ENCODE results near the gene RPL41. TPM values are rescaled to one million over a fixed set of nuclear protein-coding genes. Genes with fewer than 3 reads are reported as not detected.

The RPL41 gene
- total RNA-seq, 1 donor from 2014 or later: 3,078 TPM

DNA sequence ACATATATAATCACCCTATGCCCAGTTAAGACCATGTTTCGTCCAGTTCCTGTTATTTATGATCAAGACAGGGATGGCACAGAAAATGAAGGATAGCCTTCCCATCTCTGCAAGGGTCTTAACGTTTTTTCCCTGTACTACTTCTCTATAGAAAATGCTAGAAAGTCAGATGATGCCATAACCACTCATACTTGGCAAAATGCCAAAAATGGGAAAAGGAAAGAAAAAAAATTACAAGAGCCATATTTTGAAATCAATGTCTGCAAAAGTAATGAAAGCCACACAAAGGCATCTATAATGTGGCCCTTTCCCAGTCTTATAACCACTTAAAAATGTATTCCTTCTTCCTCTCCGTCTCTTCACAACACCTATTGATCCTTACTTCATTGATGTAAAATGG lies 34.1 kb downstream of the RPL41 start:
- Histone ChIP-seq H2AFZ (ENCODE audit: low read depth, low read length) (no peak overlapping the region), H3K9me3 (ENCODE audit: insufficient read depth, low read depth, low read length) (no peaks in the 10 kb centered on the region), H3K9ac (ENCODE audit: low read length) (no peak overlapping the region), H3K4me1 (ENCODE audit: insufficient read depth, low read length) (peaks cover 24% of the 10 kb centered on the region), H4K20me1 (ENCODE audit: insufficient read depth, low read length) (no peaks in the 10 kb centered on the region), H3K36me3 (ENCODE audit: insufficient read depth, low read length) (peaks cover 3% of the 10 kb centered on the region), H3K79me2 (ENCODE audit: insufficient read depth, low read length) (peaks cover 20% of the 10 kb centered on the region), H3K27me3 (ENCODE audit: insufficient read depth, low read length) (no peaks in the 10 kb centered on the region), H3K27ac (ENCODE audit: low read depth, low read length) (no peak overlapping the region), H3K4me2 (ENCODE audit: low read length) (no peak overlapping the region), H3K4me3 (ENCODE audit: insufficient read depth, low read depth, low read length) (no peak overlapping the region)
- DNase-seq (ENCODE audit: low read depth) (no peak), FAIRE-seq (no peak)
- TF ChIP-seq EZH2 (IDR thresholded peaks at IDR 0.05; ENCODE audit: insufficient read depth, low read length): no peak
- TF ChIP-seq, protein P1, sequence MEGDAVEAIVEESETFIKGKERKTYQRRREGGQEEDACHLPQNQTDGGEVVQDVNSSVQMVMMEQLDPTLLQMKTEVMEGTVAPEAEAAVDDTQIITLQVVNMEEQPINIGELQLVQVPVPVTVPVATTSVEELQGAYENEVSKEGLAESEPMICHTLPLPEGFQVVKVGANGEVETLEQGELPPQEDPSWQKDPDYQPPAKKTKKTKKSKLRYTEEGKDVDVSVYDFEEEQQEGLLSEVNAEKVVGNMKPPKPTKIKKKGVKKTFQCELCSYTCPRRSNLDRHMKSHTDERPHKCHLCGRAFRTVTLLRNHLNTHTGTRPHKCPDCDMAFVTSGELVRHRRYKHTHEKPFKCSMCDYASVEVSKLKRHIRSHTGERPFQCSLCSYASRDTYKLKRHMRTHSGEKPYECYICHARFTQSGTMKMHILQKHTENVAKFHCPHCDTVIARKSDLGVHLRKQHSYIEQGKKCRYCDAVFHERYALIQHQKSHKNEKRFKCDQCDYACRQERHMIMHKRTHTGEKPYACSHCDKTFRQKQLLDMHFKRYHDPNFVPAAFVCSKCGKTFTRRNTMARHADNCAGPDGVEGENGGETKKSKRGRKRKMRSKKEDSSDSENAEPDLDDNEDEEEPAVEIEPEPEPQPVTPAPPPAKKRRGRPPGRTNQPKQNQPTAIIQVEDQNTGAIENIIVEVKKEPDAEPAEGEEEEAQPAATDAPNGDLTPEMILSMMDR (IDR thresholded peaks at IDR 0.05; ENCODE audit: insufficient read depth, low read depth, low read length): no peak
- no peak overlapping the region for H3K27ac Mint-ChIP-seq (ENCODE audit: unreplicated experiment)
- H3K27me3 Mint-ChIP-seq (ENCODE audit: low read depth, unreplicated experiment): no peaks in the 10 kb centered on the region
- H3K36me3 Mint-ChIP-seq (ENCODE audit: low read depth, unreplicated experiment): peaks cover 10% of the 10 kb centered on the region
- H3K4me1 Mint-ChIP-seq (ENCODE audit: low read depth, unreplicated experiment): peaks cover 7% of the 10 kb centered on the region
- H3K9me3 Mint-ChIP-seq (ENCODE audit: unreplicated experiment): no peaks in the 10 kb centered on the region
- peak overlapping the region; percentile 90 for H3K4me3 Mint-ChIP-seq (ENCODE audit: unreplicated experiment)

DNA sequence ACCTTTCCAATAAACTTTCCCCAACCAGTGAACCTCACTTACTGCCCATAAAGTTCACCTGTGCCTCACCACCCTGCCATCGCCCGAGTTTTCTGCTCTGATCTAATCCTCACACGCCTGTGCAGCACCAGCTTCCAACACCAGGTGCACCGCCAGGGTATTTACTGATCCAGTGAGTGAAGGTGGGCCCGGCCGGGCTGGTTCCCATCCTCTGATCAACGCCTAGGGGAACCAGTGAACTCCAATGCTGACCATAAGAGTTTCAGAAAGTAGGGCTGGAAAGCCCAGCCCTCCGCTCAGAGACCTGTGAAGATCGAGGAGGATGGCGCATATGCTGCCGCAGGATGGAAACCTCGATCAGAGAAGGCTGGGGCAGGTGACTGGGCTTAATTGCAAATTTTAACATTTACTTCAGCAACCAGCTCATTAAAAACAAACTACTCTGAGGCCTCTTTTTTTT lies 35.3 kb downstream of the RPL41 start:
- Histone ChIP-seq H3K79me2 (ENCODE audit: insufficient read depth, low read length) (peaks cover 20% of the 10 kb centered on the region), H2AFZ (ENCODE audit: low read depth, low read length) (peak overlapping the region; percentile 72), H4K20me1 (ENCODE audit: insufficient read depth, low read length) (no peaks in the 10 kb centered on the region), H3K4me2 (ENCODE audit: low read length) (peak overlapping the region; percentile 96), H3K9ac (ENCODE audit: low read length) (peak overlapping the region; percentile 95), H3K27ac (ENCODE audit: low read depth, low read length) (peak overlapping the region; percentile 68), H3K27me3 (ENCODE audit: insufficient read depth, low read length) (no peaks in the 10 kb centered on the region), H3K4me1 (ENCODE audit: insufficient read depth, low read length) (peaks cover 24% of the 10 kb centered on the region), H3K4me3 (ENCODE audit: insufficient read depth, low read depth, low read length) (peak overlapping the region; percentile 87), H3K36me3 (ENCODE audit: insufficient read depth, low read length) (peaks cover 3% of the 10 kb centered on the region), H3K9me3 (ENCODE audit: insufficient read depth, low read depth, low read length) (no peaks in the 10 kb centered on the region)
- TF ChIP-seq, protein P1 (IDR thresholded peaks at IDR 0.05; ENCODE audit: insufficient read depth, low read depth, low read length): peak; percentile 27
- TF ChIP-seq EZH2 (IDR thresholded peaks at IDR 0.05; ENCODE audit: insufficient read depth, low read length): no peak
- Mint-ChIP-seq H3K27ac (ENCODE audit: unreplicated experiment) (peak overlapping the region; percentile 92), H3K36me3 (ENCODE audit: low read depth, unreplicated experiment) (peaks cover 12% of the 10 kb centered on the region), H3K27me3 (ENCODE audit: low read depth, unreplicated experiment) (no peaks in the 10 kb centered on the region), H3K9me3 (ENCODE audit: unreplicated experiment) (no peaks in the 10 kb centered on the region), H3K4me1 (ENCODE audit: low read depth, unreplicated experiment) (peaks cover 7% of the 10 kb centered on the region), H3K4me3 (ENCODE audit: unreplicated experiment) (peak overlapping the region; percentile 90)
- DNase-seq (ENCODE audit: low read depth) (no peak), FAIRE-seq (no peak)

DNA sequence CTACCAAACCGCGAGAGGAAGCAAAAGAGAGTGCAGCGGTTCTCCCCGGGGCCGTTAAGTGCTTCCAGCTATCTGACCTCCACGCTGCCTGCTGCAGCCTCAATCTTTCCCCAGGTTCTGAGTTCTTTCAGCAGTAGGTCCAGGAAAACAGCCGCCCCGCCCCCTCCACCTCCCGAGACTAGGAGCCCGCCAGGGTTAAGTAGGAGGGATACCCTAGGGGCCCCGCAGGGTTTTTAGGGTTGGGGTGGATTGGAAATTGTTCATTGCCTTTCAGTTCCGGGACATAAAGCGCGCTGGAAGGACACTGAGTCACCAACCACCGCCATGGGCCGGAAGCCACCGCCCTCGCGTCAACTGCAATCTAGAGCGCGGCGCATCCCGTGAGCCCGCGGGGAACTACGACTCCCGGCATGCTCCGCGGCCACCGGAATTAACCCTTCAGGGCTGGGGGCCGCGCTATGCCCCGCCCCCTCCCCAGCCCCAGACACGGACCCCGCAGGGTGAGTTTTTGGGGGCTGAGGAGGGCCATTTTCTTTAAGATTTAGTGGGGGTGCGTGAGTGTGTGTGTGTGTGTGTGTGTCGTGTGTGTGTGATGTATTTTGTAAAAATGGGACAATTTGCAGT lies 35.8 kb downstream of the RPL41 start, which contains the start of gene MYL6B:
MYL6B (plus strand) TSS at position 456 of the 624 bp plus-strand sequence. CDS start 1,332 bp downstream, outside the sequence.
- Mint-ChIP-seq H3K4me3 (ENCODE audit: unreplicated experiment) (peak within 1 kb of the TSS; percentile 90), H3K27ac (ENCODE audit: unreplicated experiment) (peak within 1 kb of the TSS; percentile 92), H3K36me3 (ENCODE audit: low read depth, unreplicated experiment) (peaks cover 13% of the 10 kb centered on the region), H3K9me3 (ENCODE audit: unreplicated experiment) (no peaks in the 10 kb centered on the region), H3K27me3 (ENCODE audit: low read depth, unreplicated experiment) (no peaks in the 10 kb centered on the region), H3K4me1 (ENCODE audit: low read depth, unreplicated experiment) (peaks cover 6% of the 10 kb centered on the region)
- Histone ChIP-seq H3K4me1 (ENCODE audit: insufficient read depth, low read length) (peaks cover 29% of the 10 kb centered on the region), H3K36me3 (ENCODE audit: insufficient read depth, low read length) (peaks cover 3% of the 10 kb centered on the region), H2AFZ (ENCODE audit: low read depth, low read length) (peak within 1 kb of the TSS; percentile 82), H3K79me2 (ENCODE audit: insufficient read depth, low read length) (peaks cover 20% of the 10 kb centered on the region), H3K9me3 (ENCODE audit: insufficient read depth, low read depth, low read length) (no peaks in the 10 kb centered on the region), H3K4me3 (ENCODE audit: insufficient read depth, low read depth, low read length) (peak within 1 kb of the TSS; percentile 87), H3K27me3 (ENCODE audit: insufficient read depth, low read length) (no peaks in the 10 kb centered on the region), H3K4me2 (ENCODE audit: low read length) (peak within 1 kb of the TSS; percentile 96), H4K20me1 (ENCODE audit: insufficient read depth, low read length) (no peaks in the 10 kb centered on the region), H3K9ac (ENCODE audit: low read length) (peak within 1 kb of the TSS; percentile 95), H3K27ac (ENCODE audit: low read depth, low read length) (peak within 1 kb of the TSS; percentile 68)
- FAIRE-seq: no peak
- no peak for TF ChIP-seq EZH2 (IDR thresholded peaks at IDR 0.05; ENCODE audit: insufficient read depth, low read length)
- DNase-seq (ENCODE audit: low read depth): peak; percentile 78
